Fibroblast of pulmonary artery (primary cell): ENCODE measurements around the gene WDR88.

Source experiments
- DNase-seq: peaks from one replicate; pipeline ENCODE4 v3.0.0-alpha.2; 2010; ENCODE audit warnings: low read depth
- H3K4me3 ChIP-seq: replicated peaks from 2 replicates; pipeline ENCODE4 v1.5.1; 2011; ENCODE audit warnings: low read depth, mild to moderate bottlenecking, control low read depth, low read length, moderate library complexity
- TF ChIP-seq, protein P1 (sequence below): IDR thresholded peaks from 2 replicates; pipeline ENCODE4 v1.5.1; 2011; ENCODE audit warnings: mild to moderate bottlenecking, control low read depth, low read length, inconsistent platforms; ENCODE audit errors: missing control alignments

The WDR88 gene

DNA sequence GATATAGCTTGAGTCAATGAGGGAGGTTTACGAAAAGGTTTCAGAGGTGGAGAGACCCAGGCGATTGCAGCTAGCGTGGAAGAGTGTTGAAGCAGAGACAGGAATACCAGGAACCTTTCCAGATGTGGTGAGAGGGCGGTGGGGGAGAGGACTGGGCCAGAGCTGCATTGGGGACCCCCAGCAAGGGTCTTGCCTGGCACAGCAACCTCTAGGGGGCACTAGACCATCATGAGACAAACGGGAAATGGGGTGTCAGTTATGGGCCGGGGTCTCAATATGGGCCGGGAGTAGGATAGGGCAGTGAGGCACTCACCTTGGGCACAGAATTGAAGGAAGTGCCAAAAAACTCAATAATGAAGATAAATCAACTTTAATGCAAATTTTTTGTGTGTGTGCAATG is 60.1 kb downstream of the WDR88 start:
- DNase-seq, result no peak
- TF ChIP-seq, protein P1, sequence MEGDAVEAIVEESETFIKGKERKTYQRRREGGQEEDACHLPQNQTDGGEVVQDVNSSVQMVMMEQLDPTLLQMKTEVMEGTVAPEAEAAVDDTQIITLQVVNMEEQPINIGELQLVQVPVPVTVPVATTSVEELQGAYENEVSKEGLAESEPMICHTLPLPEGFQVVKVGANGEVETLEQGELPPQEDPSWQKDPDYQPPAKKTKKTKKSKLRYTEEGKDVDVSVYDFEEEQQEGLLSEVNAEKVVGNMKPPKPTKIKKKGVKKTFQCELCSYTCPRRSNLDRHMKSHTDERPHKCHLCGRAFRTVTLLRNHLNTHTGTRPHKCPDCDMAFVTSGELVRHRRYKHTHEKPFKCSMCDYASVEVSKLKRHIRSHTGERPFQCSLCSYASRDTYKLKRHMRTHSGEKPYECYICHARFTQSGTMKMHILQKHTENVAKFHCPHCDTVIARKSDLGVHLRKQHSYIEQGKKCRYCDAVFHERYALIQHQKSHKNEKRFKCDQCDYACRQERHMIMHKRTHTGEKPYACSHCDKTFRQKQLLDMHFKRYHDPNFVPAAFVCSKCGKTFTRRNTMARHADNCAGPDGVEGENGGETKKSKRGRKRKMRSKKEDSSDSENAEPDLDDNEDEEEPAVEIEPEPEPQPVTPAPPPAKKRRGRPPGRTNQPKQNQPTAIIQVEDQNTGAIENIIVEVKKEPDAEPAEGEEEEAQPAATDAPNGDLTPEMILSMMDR, result peak; percentile 13
- H3K4me3 ChIP-seq, result no peak overlapping the region

- DNase-seq, result no peak
- TF ChIP-seq, protein P1, result no peak
- peak overlapping the region; percentile 29 for H3K4me3 ChIP-seq
Measured at GRCh38 chr19:33193269-33193864, 61.5 kb downstream of the WDR88 start.

- TF ChIP-seq, protein P1, result no peak
- H3K4me3 ChIP-seq, result peak within 1 kb of the TSS; percentile 63
- peak; percentile 18 for DNase-seq
Measured at GRCh38 chr19:33193865-33194362, 62.0 kb downstream of the WDR88 start, which contains the start of gene LRP3. Gene LRP3 (plus strand): TSS chr19:33194330. CDS start chr19:33194786, 456 bp downstream.

- peak overlapping the region; percentile 63 for H3K4me3 ChIP-seq
- TF ChIP-seq, protein P1, result no peak
- DNase-seq, result no peak
Measured at GRCh38 chr19:33194532-33194885, 62.6 kb downstream of the WDR88 start.

- H3K4me3 ChIP-seq, result peak overlapping the region; percentile 63
- DNase-seq, result peak; percentile 53
- TF ChIP-seq, protein P1, result no peak
Measured at GRCh38 chr19:33194886-33195644, 63.2 kb downstream of the WDR88 start.

GRCh38 chr19:33195645-33196347 is 63.9 kb downstream of the WDR88 start:
- no peak for DNase-seq
- TF ChIP-seq, protein P1, result no peak
- H3K4me3 ChIP-seq, result peak overlapping the region; percentile 63
